ENCODE results near the gene SPR.

- TF ChIP-seq CTCF (IDR thresholded peaks at IDR 0.05): no peak
- TF ChIP-seq POLR2A (IDR thresholded peaks at IDR 0.05): no peak
Measured at GRCh38 chr2:72932045-72932740, 45.0 kb downstream of the SPR start.

Data from right lobe of liver (tissue), 4 donors.